IPS-11a (cell line): ENCODE measurements around the gene TMEM163.

ENCODE experiments used
- H3K4me3 ChIP-seq: one replicate; pipeline ENCODE4 v1.5.1; 2013; ENCODE audit warnings: low read depth, low read length, control low read depth

Gene TMEM163

DNA sequence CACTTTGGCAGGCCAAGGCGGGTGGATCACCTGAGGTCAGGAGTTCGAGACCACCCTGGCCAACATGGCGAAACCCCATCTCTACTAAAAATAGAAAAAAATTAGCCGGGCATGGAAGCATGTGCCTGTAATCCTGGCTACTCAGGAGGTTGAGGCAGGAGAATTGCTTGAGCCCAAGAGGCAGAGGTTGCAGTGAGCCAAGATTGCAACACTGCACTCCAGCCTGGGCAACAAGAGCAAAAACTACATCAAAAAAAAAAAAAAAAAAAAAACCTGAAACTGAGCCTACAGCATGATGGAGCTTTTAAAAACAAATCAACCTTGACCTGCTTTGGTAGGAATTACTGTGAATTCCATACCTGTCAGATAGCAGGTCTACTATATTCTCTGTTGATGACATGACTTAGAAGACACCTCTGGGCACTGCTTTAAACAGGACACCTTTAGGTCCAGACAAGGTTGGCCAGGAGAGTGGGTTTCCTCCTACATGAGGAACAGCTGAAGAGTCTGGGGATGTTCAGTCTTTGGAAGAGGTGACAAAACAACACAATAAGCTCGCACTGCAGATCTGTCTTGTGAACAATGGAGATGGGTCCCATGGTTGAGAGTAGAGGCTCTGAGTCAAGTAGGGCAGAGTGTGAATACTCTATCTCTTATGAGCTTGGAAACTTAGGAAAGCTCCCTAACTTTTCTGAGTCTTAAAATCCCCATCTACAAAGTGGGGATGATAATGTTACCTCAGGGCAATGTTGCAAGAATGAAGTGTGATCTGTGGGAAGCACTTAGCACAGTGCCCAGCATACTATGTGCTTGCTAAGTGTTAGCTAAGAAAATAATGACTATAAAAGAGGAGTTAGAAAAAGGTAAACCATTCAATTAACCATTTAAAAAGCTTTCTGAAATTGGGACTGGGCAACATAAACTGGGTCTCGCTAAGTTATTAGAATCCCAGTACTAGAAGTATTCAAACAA, 25.2 kb downstream of the TMEM163 start:
- H3K4me3 ChIP-seq = no peak overlapping the region

DNA sequence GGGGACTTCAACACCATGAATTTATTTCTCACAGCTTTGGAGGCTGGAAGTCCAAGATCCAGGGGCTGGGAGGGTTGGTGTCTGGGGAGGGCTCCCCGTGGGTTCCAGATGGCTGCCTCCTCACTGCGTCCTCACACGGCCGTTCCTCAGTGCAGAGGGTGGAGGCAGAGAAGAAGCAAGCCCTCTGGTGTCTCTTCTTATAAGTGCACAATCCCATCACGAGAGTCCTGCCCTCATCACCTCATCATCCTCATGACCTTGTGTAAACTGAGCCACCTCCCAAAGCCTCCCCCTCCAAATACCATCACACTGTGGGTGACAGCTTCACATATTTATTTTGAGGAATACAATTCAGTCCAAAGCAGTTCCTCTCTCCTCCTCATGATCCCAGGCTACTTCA, 26.3 kb downstream of the TMEM163 start:
- no peak overlapping the region for H3K4me3 ChIP-seq

DNA sequence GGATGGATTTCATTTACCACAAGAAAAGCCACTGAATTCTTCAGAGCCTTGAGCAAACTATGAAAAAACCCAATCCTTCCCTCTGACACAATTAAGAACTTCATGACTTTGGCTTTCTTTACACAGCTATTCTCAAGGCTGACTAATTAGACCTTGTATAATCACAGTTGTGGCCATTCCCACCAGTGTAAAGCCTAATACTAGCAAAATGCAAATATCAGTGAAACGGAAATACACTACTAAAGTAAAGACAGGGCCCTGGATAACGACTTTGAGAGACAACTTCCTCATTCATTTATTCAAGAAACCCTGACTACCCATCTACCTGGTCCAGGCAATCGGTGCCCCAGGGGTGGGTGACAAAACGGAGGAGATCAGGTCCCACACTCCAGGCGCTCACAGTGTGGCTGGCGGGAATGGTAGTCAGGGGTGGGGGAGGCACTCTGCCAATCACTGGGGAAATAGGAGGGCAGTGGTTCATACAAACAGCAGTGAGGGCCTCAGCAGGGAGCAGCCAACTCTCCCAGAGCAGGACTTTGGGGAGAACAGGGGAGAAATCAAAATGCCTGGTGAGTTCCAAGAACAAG, 28.1 kb downstream of the TMEM163 start:
- no peak overlapping the region for H3K4me3 ChIP-seq

DNA sequence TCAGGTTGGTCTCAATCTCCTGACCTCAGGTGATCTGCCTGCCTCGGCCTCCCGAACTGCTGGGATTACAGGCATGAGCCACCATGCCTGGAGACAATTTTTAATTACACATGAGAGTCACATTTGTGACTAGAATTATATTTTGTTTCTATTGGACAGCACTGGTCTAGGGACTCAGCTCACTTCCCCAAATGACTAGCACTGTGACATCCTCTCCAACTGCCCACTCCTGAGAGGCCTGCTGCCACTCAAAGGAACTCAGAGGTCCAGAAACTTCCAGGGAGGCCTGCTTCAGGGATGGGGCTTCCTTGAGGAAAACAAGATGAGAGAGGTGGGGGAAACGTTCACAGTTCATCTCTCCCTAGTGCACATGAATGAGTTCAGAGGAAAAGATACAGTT, 29.5 kb downstream of the TMEM163 start:
- no peak overlapping the region for H3K4me3 ChIP-seq

- no peak overlapping the region for H3K4me3 ChIP-seq
Measured at GRCh38 chr2:134685967-134686366, 32.8 kb downstream of the TMEM163 start.

- no peak overlapping the region for H3K4me3 ChIP-seq
Measured at GRCh38 chr2:134683561-134684112, 35.2 kb downstream of the TMEM163 start.

GRCh38 chr2:134682726-134683125, 36.1 kb downstream of the TMEM163 start:
- H3K4me3 ChIP-seq = no peak overlapping the region

DNA sequence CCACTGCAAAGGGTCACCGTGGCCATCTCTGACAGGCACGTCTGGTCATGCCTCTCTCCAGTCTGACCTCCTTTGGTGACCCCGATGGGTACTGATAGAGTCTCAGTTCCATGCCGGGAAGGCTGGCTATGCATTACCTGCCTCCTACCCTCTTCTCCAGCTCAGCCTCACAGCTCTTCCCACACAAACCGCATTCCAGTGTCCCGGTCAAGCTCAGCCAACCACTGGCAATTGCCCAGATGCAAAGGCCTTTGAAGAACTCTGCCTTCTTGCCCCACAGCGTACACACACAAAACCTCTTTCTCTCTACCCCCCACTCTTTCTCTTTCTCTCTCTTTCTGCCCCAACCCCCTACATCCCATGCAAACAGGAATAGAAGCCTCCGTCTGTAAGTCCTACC, 37.6 kb downstream of the TMEM163 start:
- no peak overlapping the region for H3K4me3 ChIP-seq

DNA sequence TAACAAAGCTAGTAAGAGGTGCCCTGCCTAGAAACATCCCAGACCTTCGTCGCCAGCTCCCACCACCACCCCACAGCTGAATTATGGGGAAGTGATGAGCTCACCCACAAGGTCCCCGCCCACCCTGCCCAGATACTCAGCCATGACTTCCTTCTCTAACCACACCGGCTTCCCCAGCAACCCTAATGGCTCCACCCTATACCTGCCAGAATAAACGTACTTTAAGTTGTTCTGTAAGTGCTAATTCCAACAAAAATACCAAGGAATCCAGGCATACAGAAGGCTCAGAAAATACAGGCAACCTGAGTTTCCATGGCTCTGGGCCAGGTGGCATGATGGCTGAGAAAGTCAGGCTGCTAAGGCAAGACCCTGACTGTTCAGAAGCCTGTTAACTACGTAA, 39.1 kb downstream of the TMEM163 start:
- no peak overlapping the region for H3K4me3 ChIP-seq

- no peak overlapping the region for H3K4me3 ChIP-seq
Measured at GRCh38 chr2:134679294-134679693, 39.5 kb downstream of the TMEM163 start.

DNA sequence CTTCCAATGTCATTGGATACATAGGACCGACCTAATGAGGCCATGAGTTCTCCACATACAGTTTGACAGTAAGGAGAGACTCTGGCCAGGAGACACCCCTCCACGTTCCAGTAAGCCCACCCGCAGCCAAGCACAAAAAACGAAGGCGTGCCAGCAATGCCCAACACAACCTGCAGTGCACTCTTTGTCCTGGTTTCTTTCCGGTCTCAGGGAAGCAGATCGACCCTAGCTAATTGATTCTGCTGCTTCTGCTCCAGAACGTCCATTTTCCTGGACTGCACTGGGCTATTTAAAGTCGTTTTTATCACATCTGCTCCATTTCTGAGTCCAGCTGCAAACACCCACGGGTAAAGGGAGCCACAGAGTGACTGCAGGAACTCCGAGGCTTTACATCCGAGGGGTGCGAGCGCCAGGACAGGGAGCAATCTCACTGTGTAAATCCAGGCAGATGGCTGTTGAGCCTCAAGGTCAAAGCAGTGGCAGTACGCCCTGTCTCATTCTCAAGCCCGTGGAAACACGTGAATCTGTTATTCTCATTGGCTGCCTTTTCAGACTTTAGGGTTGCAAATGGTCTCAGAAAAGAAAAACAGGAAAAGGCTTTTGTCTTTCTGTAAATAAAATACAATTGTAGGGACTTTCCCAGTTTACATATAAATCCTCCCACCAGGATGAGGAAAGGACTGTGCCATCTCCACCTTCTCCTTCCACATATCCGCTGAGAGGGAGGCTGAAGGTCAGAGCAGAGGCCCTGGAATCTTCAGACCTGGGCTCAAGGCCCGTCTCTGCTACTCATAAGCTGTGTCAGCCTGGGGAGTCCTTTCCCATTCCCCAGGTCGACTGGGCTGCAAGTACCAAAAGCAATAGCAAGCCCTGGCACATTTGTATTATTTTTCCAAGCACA, 40.7 kb downstream of the TMEM163 start:
- H3K4me3 ChIP-seq = no peak overlapping the region

- no peak overlapping the region for H3K4me3 ChIP-seq
Measured at GRCh38 chr2:134676960-134677359, 41.8 kb downstream of the TMEM163 start.

- no peak overlapping the region for H3K4me3 ChIP-seq
Measured at GRCh38 chr2:134675314-134675713, 43.5 kb downstream of the TMEM163 start.

- H3K4me3 ChIP-seq = no peak overlapping the region
Measured at GRCh38 chr2:134674687-134675086, 44.1 kb downstream of the TMEM163 start.

DNA sequence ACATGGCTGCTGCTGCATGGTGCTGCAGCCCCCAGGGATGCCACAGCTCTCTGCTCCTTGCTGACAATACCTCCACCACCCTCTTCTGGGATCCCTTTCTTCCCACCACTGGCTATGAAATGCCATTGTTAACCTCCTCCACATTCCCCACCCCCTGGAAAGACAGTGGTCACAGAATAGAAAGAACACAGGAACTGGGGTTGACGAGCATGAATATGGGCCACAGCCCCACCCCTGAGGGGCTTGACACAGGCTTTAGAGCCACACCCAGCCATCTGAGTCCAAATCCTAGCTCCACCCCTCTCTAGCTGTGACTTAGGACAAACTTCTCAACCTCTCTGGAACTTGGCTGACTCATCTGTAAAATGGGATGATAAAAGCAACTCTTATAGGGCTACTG, 47.3 kb downstream of the TMEM163 start:
- H3K4me3 ChIP-seq = no peak overlapping the region

DNA sequence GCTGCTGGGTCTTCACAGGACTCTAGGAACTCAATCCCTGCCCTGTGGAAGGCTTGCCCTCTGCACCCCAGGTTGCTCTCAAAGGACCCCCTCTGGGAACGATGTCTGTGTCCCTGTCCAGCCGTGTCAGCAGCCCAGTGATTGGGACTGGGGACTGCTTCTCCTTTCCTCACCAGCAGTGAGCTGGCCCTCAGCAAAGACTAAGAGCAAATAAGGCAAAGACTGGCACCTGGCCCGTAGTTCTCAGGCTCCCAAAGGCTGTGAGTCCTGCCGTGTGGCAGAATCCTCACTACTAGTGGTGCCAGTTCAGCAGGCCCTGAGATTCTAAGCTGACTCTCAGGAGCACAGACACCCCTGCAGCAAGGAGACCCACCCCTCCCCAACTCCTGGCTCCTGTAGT, 47.8 kb downstream of the TMEM163 start:
- no peak overlapping the region for H3K4me3 ChIP-seq

- H3K4me3 ChIP-seq = no peak overlapping the region
Measured at GRCh38 chr2:134669731-134670669, 48.8 kb downstream of the TMEM163 start.

DNA sequence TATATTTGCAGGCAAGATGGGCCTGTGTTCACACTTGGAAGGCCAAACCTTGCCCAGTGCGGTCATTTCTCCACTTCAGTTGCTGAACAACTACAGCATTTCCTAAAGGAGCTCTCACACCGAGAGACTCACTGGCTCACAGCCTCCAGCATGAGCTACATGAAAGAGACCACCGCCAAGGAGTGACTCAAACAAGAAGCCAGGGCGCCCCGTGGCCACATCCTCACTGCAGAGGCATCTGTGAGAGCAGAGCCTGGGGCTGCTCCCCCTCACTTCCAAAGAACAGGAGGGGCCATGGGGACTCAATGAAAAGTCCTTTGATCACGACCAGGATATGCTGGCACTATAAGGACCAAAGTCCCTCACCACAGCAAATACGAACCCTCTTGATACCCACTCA, 50.0 kb downstream of the TMEM163 start:
- H3K4me3 ChIP-seq = no peak overlapping the region

- H3K4me3 ChIP-seq = no peak overlapping the region
Measured at GRCh38 chr2:134667541-134667940, 51.3 kb downstream of the TMEM163 start.

DNA sequence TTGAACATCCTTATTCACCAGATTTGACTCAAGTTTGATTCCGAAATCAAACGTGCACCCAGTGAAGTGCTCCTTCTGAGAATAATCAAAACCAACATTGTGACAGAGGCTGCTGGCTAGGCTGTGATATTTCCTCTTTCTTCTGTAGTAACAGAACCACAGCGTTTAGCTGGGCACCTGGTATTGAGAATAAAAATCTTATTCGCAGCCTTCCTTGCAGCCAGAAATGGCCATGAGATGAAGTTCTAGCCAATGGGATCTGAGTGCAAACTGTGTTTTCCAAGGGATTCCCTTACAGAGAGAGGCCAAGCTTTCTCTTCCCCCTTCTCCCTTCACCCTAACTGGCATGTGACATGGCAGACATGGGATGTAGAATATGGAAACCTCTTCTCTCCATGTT, 51.7 kb downstream of the TMEM163 start:
- no peak overlapping the region for H3K4me3 ChIP-seq
